Large intestine (tissue), 3 donors: ENCODE data around the gene GIPC1. TPM values are rescaled to one million over a fixed set of nuclear protein-coding genes. Genes with fewer than 3 reads are reported as not detected.
"Not testable (repeated sequence)": the region's sequence is repeated elsewhere in the genome, so short reads cannot be mapped to it uniquely, and the experiment has no call there.

Experiments used
- DNase-seq, 2 donors: peaks; one replicate each; pipeline versions ENCODE4 v3.0.0 to v3.0.0-alpha.2; 2013
- H3K27ac ChIP-seq: one replicate; pipeline ENCODE4 v1.5.1; 2013; ENCODE audit warnings: low read length
- H3K27me3 ChIP-seq: 2 replicates; pipeline ENCODE4 v1.6.1; 2013; ENCODE audit warnings: low read length; ENCODE audit not compliant: control insufficient read depth, insufficient read depth
- H3K36me3 ChIP-seq: 2 replicates; pipeline ENCODE4 v1.6.1; 2013; ENCODE audit warnings: low read length; ENCODE audit not compliant: control insufficient read depth, insufficient read depth
- H3K4me1 ChIP-seq: one replicate; pipeline ENCODE4 v1.6.1; 2013; ENCODE audit warnings: low read length; ENCODE audit not compliant: control insufficient read depth, insufficient read depth
- H3K4me3 ChIP-seq: one replicate; pipeline ENCODE4 v1.5.1; 2013; ENCODE audit warnings: low read length
- H3K9me3 ChIP-seq: one replicate; pipeline ENCODE4 v1.6.1; 2013; ENCODE audit warnings: mild to moderate bottlenecking, low read depth, low read length, moderate library complexity; ENCODE audit not compliant: control insufficient read depth
- WGBS: methylation state at CpG from one replicate; pipeline ENCODE4 v1.1.5; 2013; ENCODE audit warnings: low lambda C conversion rate; ENCODE audit not compliant: insufficient coverage; 5-methylcytosine and 5-hydroxymethylcytosine counted together
- polyA plus RNA-seq: library from polyadenylated mRNA; unstranded; fragments of 120-200 nt; gene quantifications from one replicate; pipeline ENCODE4 v1.2.1, GENCODE V29; 2013

GIPC1 gene
- polyA plus RNA-seq, 1 donor, result 43.7 TPM

DNA sequence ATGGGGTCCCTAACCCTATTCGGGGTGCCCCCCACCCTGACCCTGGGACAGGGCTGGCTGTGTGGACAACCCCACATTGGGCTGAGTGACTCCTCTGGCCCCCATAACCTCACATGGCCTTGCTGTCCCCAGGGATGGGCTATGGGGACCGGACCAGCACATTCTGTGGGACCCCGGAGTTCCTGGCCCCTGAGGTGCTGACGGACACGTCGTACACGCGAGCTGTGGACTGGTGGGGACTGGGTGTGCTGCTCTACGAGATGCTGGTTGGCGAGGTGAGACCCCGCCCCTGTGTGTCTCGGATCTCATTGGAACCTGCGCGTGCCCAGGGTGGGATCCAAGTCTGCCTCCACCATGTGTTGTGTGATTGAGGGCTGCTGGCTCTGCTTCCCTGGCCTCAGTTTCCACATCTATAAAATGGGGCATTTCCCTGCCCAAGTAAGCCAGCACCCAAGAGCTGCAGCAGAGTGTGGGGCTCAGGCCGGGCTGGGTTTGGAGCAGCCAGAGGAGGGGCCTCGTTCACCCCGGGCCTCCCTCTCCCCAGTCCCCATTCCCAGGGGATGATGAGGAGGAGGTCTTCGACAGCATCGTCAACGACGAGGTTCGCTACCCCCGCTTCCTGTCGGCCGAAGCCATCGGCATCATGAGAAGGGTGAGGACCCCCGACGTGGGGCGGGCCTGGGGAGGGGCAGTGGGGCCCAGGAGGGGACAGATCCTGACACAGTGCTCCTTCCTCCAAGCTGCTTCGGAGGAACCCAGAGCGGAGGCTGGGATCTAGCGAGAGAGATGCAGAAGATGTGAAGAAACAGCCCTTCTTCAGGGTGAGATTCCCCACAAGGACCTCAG lies 25.7 kb downstream of the GIPC1 start:
- WGBS, result no CpG with 5 or more reads among the region's 32 CpGs
- Histone ChIP-seq H3K36me3 (peaks cover 47% of the 10 kb centered on the region), H3K27ac (no peak overlapping the region)

DNA sequence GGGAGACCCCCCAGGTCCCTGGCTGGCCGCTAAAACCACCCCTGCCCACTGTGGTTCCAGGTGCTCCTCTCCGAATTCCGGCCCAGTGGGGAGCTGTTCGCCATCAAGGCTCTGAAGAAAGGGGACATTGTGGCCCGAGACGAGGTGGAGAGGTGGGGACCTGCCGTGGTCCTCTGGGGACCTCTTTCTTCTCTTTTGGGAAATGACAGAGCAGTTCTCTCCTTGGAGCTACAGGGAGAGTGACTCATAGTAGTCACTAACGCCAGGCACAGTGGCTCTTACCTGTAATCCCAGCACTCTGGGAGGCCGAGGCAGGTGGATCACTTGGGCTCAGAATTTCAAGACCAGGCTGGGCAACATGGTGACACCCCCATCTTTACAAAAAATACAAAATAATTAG lies 28.1 kb downstream of the GIPC1 start:
- Histone ChIP-seq H3K36me3 (peaks cover 68% of the 10 kb centered on the region), H3K9me3 (no peaks in the 10 kb centered on the region), H3K4me1 (peaks cover 6% of the 10 kb centered on the region), H3K27ac (no peak overlapping the region), H3K4me3 (no peak overlapping the region), H3K27me3 (peaks cover 8% of the 10 kb centered on the region)
- no CpG with 5 or more reads among the region's 9 CpGs for WGBS
- no peak for DNase-seq

More for the DNA sequence above, 25.7 kb downstream of the GIPC1 start:
- Histone ChIP-seq H3K4me3 (no peak overlapping the region), H3K4me1 (peaks cover 11% of the 10 kb centered on the region), H3K9me3 (no peaks in the 10 kb centered on the region), H3K27me3 (peaks cover 27% of the 10 kb centered on the region)
- no peak for DNase-seq

DNA sequence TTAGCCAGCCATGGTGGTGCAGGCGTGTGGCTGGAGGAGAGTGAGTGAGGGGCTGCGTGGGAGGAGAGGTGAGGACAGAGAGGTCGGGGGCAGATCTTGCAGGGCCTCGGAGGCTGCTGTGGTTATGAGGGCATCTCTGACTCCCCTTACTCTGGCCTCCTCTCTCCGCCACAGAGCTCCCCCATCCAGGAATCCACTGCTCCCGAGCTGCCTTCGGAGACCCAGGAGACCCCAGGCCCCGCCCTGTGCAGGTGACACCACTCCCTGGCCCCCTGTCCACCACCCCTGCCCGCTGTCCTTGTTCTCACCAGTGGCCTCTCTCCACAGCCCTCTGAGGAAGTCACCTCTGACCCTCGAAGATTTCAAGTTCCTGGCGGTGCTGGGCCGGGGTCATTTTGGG lies 28.5 kb downstream of the GIPC1 start:
- Histone ChIP-seq H3K36me3 (peaks cover 71% of the 10 kb centered on the region), H3K4me1 (peaks cover 2% of the 10 kb centered on the region), H3K4me3 (no peak overlapping the region), H3K27ac (no peak overlapping the region), H3K9me3 (no peaks in the 10 kb centered on the region), H3K27me3 (peaks cover 4% of the 10 kb centered on the region)
- WGBS, result no CpG with 5 or more reads among the region's 12 CpGs
- DNase-seq, result no peak

- Histone ChIP-seq H3K27me3 (no peaks in the 10 kb centered on the region), H3K4me3 (no peak overlapping the region), H3K36me3 (peaks cover 62% of the 10 kb centered on the region), H3K4me1 (no peaks in the 10 kb centered on the region), H3K9me3 (no peaks in the 10 kb centered on the region), H3K27ac (no peak overlapping the region)
- no peak for DNase-seq
- WGBS, result no CpG with 5 or more reads among the region's 21 CpGs
Observed at GRCh38 chr19:14463747-14464146, 32.2 kb downstream of the GIPC1 start.

GRCh38 chr19:14462401-14462800 lies 33.5 kb downstream of the GIPC1 start:
- WGBS, result no CpG with 5 or more reads among the region's 7 CpGs
- H3K36me3 ChIP-seq, result peaks cover 60% of the 10 kb centered on the region
- not testable (repeated sequence) for DNase-seq, H3K4me3 ChIP-seq, H3K4me1 ChIP-seq, H3K27me3 ChIP-seq, H3K9me3 ChIP-seq, H3K27ac ChIP-seq

GRCh38 chr19:14460935-14461334 lies 35.0 kb downstream of the GIPC1 start:
- WGBS, result 100% methylated on average over 2 of the region's 2 CpGs
- no peaks in the 10 kb centered on the region for H3K27me3 ChIP-seq
- H3K36me3 ChIP-seq, result peaks cover 51% of the 10 kb centered on the region
- no peak for DNase-seq
- no peaks in the 10 kb centered on the region for H3K9me3 ChIP-seq
- H3K4me1 ChIP-seq, result no peaks in the 10 kb centered on the region
- no peak overlapping the region for H3K4me3 ChIP-seq
- H3K27ac ChIP-seq, result no peak overlapping the region

DNA sequence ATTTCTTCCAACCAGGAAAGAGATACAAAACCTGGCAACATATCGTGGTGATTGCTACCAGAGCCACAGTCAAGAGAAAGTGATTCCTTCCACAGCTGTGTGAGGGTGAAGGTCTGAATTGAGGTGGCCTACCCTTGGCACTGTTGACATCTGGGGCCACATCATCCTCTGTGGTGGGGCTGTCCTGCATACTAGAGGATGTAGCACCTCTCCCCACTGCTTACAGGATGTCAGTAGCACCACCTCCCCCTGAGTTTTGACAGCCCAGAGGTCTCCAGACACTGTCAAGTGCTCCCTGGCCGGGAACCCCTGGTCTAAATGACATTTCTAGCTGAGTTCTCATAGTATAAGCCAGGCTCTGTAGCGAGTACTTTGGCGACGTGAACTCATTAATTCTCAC lies 36.2 kb downstream of the GIPC1 start:
- H3K36me3 ChIP-seq, result peaks cover 47% of the 10 kb centered on the region
- no peaks in the 10 kb centered on the region for H3K4me1 ChIP-seq
- H3K27ac ChIP-seq, result no peak overlapping the region
- no CpG with 5 or more reads among the region's 5 CpGs for WGBS
- no peak overlapping the region for H3K4me3 ChIP-seq
- H3K9me3 ChIP-seq, result no peaks in the 10 kb centered on the region
- no peaks in the 10 kb centered on the region for H3K27me3 ChIP-seq
- no peak for DNase-seq

- not testable (repeated sequence) for DNase-seq, H3K4me1 ChIP-seq, H3K4me3 ChIP-seq, H3K27ac ChIP-seq, H3K9me3 ChIP-seq, H3K27me3 ChIP-seq
- H3K36me3 ChIP-seq, result peaks cover 52% of the 10 kb centered on the region
- 100% methylated on average over 1 of the region's 3 CpGs for WGBS
Observed at GRCh38 chr19:14452303-14452702, 43.6 kb downstream of the GIPC1 start.

DNA sequence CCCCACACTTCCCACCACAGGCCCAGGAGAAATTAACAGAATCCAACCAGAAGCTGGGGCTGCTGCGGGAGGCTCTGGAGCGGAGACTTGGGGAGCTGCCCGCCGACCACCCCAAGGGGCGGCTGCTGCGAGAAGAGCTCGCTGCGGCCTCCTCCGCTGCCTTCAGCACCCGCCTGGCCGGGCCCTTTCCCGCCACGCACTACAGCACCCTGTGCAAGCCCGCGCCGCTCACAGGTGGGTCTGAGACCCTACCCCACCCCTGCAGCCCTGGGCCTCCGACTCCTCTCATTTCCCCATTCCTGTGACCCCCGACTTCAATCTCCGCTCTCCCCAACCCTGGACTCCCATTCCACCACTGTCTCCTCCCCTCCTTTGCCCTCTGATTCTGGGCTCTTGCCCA lies 45.1 kb downstream of the GIPC1 start:
- no peak overlapping the region for H3K27ac ChIP-seq
- H3K4me3 ChIP-seq, result no peak overlapping the region
- H3K9me3 ChIP-seq, result peaks cover 6% of the 10 kb centered on the region
- H3K4me1 ChIP-seq, result no peaks in the 10 kb centered on the region
- H3K36me3 ChIP-seq, result peaks cover 64% of the 10 kb centered on the region
- no peak for DNase-seq
- WGBS, result 100% methylated on average over 2 of the region's 19 CpGs
- no peaks in the 10 kb centered on the region for H3K27me3 ChIP-seq

GRCh38 chr19:14450168-14450874 lies 45.6 kb downstream of the GIPC1 start:
- peaks cover 6% of the 10 kb centered on the region for H3K9me3 ChIP-seq
- H3K27ac ChIP-seq, result no peak overlapping the region
- H3K36me3 ChIP-seq, result peaks cover 64% of the 10 kb centered on the region
- WGBS, result no CpG with 5 or more reads among the region's 30 CpGs
- no peak overlapping the region for H3K4me3 ChIP-seq
- H3K27me3 ChIP-seq, result no peaks in the 10 kb centered on the region
- no peak for DNase-seq
- H3K4me1 ChIP-seq, result no peaks in the 10 kb centered on the region
